HT1080 (cell line): Measurements from ENCODE around the gene MAGOH. TPM values are rescaled to one million over a fixed set of nuclear protein-coding genes. Genes with fewer than 3 reads are reported as not detected.
A peak's percentile ranks its signal among the peaks of the same experiment; 100 is the strongest.
"Not testable (repeated sequence)": the region's sequence is repeated elsewhere in the genome, so short reads cannot be mapped to it uniquely, and the experiment has no call there.

Source experiments
- DNase-seq: peaks from one replicate; pipeline ENCODE4 v3.0.0-alpha.2; 2015; ENCODE audit warnings: low read depth
- total RNA-seq: library from RNA; depleted of rRNA; stranded (reverse); fragments of >200 nt; shearing (Covaris generic); gene quantifications from 2 replicates; pipeline ENCODE4 v1.2.3, GENCODE V29; 2014; rRNA removed

Gene MAGOH
- total RNA-seq, 1 experiment from 2014 or later = 129 TPM

DNA sequence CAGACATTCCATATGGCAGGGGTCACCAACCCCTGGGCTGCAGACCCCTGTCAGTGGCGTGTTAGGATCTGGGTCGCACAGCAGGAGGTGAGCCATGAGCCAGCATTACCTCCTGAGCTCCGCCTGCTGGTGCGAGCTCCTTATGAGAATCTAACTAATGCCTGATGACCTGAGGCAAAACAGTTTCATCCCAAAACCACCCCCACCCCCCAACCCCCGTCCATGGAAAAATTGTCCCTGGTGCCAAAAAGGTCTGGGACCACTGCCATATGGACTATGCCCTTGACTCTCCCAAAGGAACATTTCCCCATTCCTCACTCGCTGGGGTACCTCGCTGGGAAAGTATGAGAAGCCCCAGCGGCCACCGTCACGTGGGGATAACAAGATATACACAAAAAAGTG lies 48.1 kb downstream of the MAGOH start:
- DNase-seq = no peak

GRCh38 chr1:53189061-53189460 lies 49.3 kb downstream of the MAGOH start:
- no peak for DNase-seq

GRCh38 chr1:53188099-53188498 lies 50.2 kb downstream of the MAGOH start:
- DNase-seq = no peak

DNA sequence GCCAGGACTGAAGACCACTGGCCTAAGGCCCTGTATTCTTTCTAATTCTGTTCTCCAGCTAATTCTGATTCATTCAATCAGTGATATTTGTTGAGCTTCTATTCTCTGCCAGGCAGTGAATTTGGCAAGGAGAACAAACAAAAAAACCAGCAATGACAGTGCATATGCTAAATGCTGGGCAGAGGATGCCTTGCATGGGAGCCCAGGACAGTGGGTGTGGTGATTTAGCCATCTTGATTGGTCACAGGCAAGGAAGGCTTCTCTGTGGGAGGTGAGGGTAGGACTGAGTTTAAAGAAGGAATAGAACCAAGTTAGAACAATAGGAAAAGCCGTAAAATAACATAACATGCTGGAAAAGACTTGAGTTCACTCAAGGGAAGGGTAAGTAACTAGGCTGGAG lies 50.9 kb downstream of the MAGOH start:
- DNase-seq = no peak

- DNase-seq = no peak
Observed at GRCh38 chr1:53186533-53186932, 51.8 kb downstream of the MAGOH start.

GRCh38 chr1:53185955-53186297 lies 52.4 kb downstream of the MAGOH start:
- not testable (repeated sequence) for DNase-seq

DNA sequence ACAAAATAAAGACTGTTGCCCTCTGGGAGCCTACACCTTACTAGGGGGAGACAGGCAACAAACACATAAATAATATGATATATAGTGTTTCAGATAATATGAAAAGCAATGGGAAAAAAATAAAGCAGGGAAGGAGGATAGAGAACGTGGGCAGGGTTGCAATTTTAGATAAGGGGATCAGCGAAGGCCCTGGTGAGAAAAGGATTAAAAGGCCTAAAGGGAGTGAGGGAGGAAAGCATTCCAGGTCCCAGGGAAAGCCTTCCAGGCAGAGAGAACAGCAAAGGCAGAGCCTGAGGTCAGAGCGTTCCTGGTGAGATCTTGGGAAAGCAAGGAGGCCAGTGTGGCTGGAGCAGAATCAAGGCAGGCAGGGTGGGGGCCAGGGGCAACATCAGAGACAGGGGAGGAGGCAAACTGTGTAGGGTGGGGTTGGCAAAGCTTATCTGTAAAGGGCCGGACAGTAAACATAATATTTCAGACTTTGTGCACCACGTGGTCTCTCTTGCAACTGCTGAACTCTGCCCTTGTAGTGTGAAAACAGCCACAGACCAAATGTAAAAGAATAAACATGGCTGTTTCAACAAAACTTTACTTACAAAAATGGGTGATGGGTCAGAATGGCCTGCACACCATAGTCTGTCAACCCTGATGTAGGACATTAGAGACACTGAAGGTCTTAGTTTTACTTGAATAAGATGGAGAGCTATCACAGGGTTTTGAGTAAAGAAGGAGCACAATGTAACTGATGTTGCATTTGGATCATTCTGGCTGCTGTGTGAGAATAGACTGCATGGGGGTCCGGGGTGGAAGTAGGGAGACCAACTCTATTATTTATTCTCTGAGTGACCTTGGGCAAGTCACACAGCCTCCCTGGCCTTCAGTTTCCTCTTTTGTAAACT lies 55.0 kb downstream of the MAGOH start:
- no peak for DNase-seq

DNA sequence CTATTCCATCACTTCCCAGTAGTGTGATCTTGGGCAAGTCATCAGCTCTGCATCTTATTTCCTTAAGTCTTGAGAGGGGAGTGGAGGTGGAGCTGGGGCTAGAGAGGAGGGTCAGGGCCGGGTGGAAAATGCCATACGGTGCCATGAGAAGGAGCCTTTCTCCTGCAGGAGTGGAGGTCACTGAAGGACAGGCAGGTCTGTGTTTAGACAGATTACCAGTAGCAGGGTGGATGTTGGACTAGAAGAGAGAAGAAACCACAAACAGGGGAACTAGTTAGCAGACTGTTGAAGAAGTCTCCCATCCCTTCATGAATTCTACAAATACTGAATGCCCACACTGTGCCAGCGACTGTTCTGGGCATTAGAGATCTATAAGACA lies 55.6 kb downstream of the MAGOH start:
- DNase-seq = no peak

DNA sequence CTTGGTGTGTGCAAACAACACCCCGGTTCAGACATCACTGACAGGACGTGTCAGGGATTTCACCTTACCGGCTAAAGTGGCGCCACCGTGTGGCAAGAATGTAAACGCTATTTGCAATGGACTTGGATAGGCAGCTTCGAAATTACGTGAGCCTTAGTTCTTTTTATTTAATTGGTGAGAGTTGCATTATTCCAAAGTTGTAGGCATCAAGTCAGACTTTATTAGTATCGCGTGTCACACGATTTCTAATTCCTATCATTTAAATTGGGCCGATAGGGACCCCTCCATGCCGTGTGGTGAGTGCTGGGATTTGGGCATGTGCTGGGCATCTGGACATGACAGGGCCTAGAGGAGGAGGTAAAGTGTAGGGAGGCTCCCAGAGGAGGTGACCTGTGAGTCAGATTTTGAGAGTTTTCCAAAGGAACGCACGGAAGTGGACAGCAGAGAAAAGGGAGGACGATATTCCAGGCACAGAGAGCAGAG lies 56.2 kb downstream of the MAGOH start:
- DNase-seq = peak; percentile 64

GRCh38 chr1:53180951-53181350 lies 57.4 kb downstream of the MAGOH start:
- no peak for DNase-seq

GRCh38 chr1:53180226-53180625 lies 58.1 kb downstream of the MAGOH start:
- no peak for DNase-seq

Other genes starting within 250 kb of the MAGOH start
- gene PODN, start 176.3 kb downstream of the MAGOH start, total RNA-seq = not detected in 2 replicates
- gene SLC1A7, start 95.9 kb downstream of the MAGOH start, total RNA-seq = not detected in 2 replicates
- gene CPT2, start 41.7 kb downstream of the MAGOH start, total RNA-seq = 15.1 and 23.8 TPM in 2 replicates
- 60.4 and 60.9 TPM in 2 replicates for gene CZIB, start 17.9 kb downstream of the MAGOH start, total RNA-seq
- gene LRP8, start 89.6 kb upstream of the MAGOH start, total RNA-seq = 44.4 and 65.3 TPM in 2 replicates
- not detected in 2 replicates for gene DMRTB1, start 220.9 kb upstream of the MAGOH start, total RNA-seq